Lower leg skin (tissue), 3 donors: Measurements from ENCODE around the gene MYO18A.

Source experiments
- CTCF ChIP-seq, 3 donors: fragments of 450-650 bp; IDR thresholded peaks; one replicate each; pipeline ENCODE4 v1.5.1; 2016; ENCODE audit warnings: antibody characterized with exemption in 3 of 3, mild to moderate bottlenecking in 3 of 3, moderate library complexity in 2 of 3
- POLR2A ChIP-seq, 2 donors: fragments of 450-650 bp; IDR thresholded peaks; one replicate each; pipeline ENCODE4 v1.6.1; 2016 to 2017; ENCODE audit warnings: antibody characterized with exemption in 2 of 2, mild to moderate bottlenecking in 1 of 2, moderate library complexity in 1 of 2

GRCh38 chr17:29093090-29093871 lies 86.9 kb downstream of the MYO18A start:
- TF ChIP-seq CTCF (IDR thresholded peaks at IDR 0.05) (no peak), POLR2A (IDR thresholded peaks at IDR 0.05) (no peak)
